Gastroesophageal sphincter (tissue), 4 donors: ENCODE data around the gene ARAP1. TPM values are rescaled to one million over a fixed set of nuclear protein-coding genes. Genes with fewer than 3 reads are reported as not detected.

Source experiments
- ATAC-seq: fragments of 150-250 bp; one replicate; pipeline ENCODE4 v1.9.1; 2016; ENCODE audit warnings: mild to moderate bottlenecking, moderate library complexity
- H3K27ac ChIP-seq, 4 donors: fragments of 200-600 bp; sonication (generic) in 3 of 4; 1 replicate in 3 of 4; 2 replicates in 1 of 4; pipeline ENCODE4 v1.5.1; 2016 to 2019
- H3K27me3 ChIP-seq: fragments of 200-600 bp; sonication (generic); one replicate; pipeline ENCODE4 v1.5.1; 2019
- H3K36me3 ChIP-seq, 2 donors: fragments of 200-600 bp; sonication (generic); one replicate each; pipeline ENCODE4 v1.5.1; 2019; ENCODE audit warnings: control low read depth in 1 of 2
- H3K4me1 ChIP-seq, 3 donors: fragments of 200-600 bp; sonication (generic); 1 replicate in 2 of 3; 2 replicates in 1 of 3; pipeline ENCODE4 v1.5.1; 2016 to 2019; ENCODE audit warnings: control low read depth in 2 of 3
- H3K4me3 ChIP-seq, 2 donors: fragments of 200-600 bp; sonication (generic); one replicate each; pipeline ENCODE4 v1.5.1; 2019; ENCODE audit warnings: mild to moderate bottlenecking in 1 of 2, moderate library complexity in 1 of 2
- H3K9me3 ChIP-seq, 3 donors: fragments of 200-600 bp; sonication (generic); one replicate each; pipeline ENCODE4 v1.5.1; 2017 to 2019; ENCODE audit warnings: control low read depth in 2 of 3
- EP300 ChIP-seq: sonication (generic); formaldehyde crosslinking; IDR thresholded peaks from one replicate; pipeline ENCODE4 v1.6.1; 2017; ENCODE audit warnings: antibody characterized with exemption, mild to moderate bottlenecking
- POLR2A ChIP-seq, 2 donors: fragments of 450-650 bp; IDR thresholded peaks; one replicate each; pipeline ENCODE4 v1.6.1; 2017; ENCODE audit warnings: antibody characterized with exemption in 2 of 2, mild to moderate bottlenecking in 2 of 2, moderate library complexity in 1 of 2
- POLR2AphosphoS5 ChIP-seq: sonication (generic); formaldehyde crosslinking; IDR thresholded peaks from one replicate; pipeline ENCODE4 v1.6.1; 2017; ENCODE audit warnings: antibody characterized with exemption
- WGBS, 2 donors: methylation state at CpG; one replicate each; pipeline ENCODE4 v1.1.5; 2018; ENCODE audit warnings: low coverage in 1 of 2; 5-methylcytosine and 5-hydroxymethylcytosine counted together
- total RNA-seq, 4 donors: library from RNA; depleted of rRNA; stranded (reverse); fragments of >200 nt; gene quantifications; one replicate each; pipeline ENCODE4 v1.1.0, GENCODE V29; 2016
- TF ChIP-seq, protein P1 (sequence below), 4 experiments: fragments of 200-600 bp in 2 of 4; fragments of 450-650 bp in 2 of 4; sonication (generic) in 1 of 4; IDR thresholded peaks; one replicate each; pipeline ENCODE4 v1.5.1; 2017 to 2019; ENCODE audit warnings: antibody characterized with exemption in 4 of 4, mild to moderate bottlenecking in 2 of 4, moderate library complexity in 2 of 4

Gene ARAP1
- total RNA-seq, 4 donors from 2014 or later, result 72.4 to 125 (median 95.1) TPM

DNA sequence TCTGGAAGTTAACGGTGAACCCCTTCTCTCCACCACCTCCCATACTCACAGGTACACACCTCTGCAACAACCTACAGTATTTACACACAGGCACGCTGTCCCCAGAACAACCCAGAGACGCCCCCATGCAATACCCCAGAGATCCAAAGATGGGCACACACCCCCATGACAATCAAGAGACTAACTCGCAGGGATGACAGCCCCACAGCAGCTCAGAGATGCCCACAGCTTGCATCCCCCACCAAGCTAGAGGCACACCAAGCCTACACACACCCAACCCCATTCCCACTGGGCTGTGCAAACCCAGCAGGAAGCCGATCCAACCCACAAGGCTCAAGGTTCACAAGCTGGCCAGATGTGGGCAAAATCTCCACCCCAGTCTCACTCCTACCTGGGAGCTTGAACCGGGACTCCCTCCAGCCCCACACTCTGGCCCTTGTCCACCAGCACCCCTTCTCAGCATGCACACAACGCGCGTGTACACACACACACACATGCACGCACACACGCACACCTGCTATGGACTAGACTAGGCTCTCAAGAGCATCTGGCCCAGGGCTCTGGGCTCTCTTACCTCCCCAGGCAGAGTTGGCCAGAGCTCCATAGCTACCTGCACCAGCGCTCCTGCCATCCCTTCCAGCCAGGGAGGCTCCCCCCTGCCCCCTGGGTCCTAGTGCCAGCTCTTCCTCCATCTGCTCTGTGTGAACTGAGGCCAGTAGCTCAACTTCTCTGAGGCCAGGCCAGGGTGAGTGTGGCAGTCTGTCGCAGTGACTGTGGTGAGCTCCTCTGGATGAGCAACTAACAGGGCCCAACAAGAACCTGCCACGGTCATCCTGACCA, 30.1 kb upstream of the ARAP1 start:
- TF ChIP-seq EP300 (no peak), POLR2A (IDR thresholded peaks at IDR 0.05) (no peak)
- Histone ChIP-seq H3K4me1 (peaks cover 0 to 51% (median 20%) of the 10 kb centered on the region in 3 donors), H3K27me3 (no peaks in the 10 kb centered on the region), H3K4me3 (peak overlapping the region; percentile 65 to 84), H3K9me3 (no peaks in the 10 kb centered on the region), H3K27ac (peak overlapping the region in 1 of 4 donors; percentile 81), H3K36me3 (peaks cover 0 to under 1% of the 10 kb centered on the region in 2 donors)
- 20 to 87% methylated on average over 3 to 4 of the region's 14 CpGs for WGBS, 2 donors
- no peak for ATAC-seq

- Histone ChIP-seq H3K9me3 (no peaks in the 10 kb centered on the region), H3K27me3 (no peaks in the 10 kb centered on the region), H3K4me1 (peaks cover 0 to 57% (median 20%) of the 10 kb centered on the region in 3 donors), H3K4me3 (peak overlapping the region; percentile 65 to 84), H3K27ac (peak overlapping the region in 2 of 4 donors; percentile 43 to 81), H3K36me3 (peaks cover 0 to 8% of the 10 kb centered on the region in 2 donors)
- ATAC-seq, result peak; percentile 58
- 0% methylated on average over 1 of the region's 89 CpGs; no CpG with 5 or more reads in 1 of the 2 donors for WGBS, 2 donors
- TF ChIP-seq, protein P1, sequence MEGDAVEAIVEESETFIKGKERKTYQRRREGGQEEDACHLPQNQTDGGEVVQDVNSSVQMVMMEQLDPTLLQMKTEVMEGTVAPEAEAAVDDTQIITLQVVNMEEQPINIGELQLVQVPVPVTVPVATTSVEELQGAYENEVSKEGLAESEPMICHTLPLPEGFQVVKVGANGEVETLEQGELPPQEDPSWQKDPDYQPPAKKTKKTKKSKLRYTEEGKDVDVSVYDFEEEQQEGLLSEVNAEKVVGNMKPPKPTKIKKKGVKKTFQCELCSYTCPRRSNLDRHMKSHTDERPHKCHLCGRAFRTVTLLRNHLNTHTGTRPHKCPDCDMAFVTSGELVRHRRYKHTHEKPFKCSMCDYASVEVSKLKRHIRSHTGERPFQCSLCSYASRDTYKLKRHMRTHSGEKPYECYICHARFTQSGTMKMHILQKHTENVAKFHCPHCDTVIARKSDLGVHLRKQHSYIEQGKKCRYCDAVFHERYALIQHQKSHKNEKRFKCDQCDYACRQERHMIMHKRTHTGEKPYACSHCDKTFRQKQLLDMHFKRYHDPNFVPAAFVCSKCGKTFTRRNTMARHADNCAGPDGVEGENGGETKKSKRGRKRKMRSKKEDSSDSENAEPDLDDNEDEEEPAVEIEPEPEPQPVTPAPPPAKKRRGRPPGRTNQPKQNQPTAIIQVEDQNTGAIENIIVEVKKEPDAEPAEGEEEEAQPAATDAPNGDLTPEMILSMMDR (IDR thresholded peaks at IDR 0.05), result no peak
- TF ChIP-seq POLR2A (IDR thresholded peaks at IDR 0.05), result no peak
- TF ChIP-seq POLR2AphosphoS5, result no peak
- TF ChIP-seq EP300, result no peak
Observed at GRCh38 chr11:72781313-72782080, 29.3 kb upstream of the ARAP1 start.

- Histone ChIP-seq H3K36me3 (peaks cover 0 to 11% of the 10 kb centered on the region in 2 donors), H3K27ac (peak overlapping the region in 2 of 4 donors; percentile 43 to 81), H3K9me3 (no peaks in the 10 kb centered on the region), H3K27me3 (no peaks in the 10 kb centered on the region), H3K4me3 (peak overlapping the region; percentile 65 to 84), H3K4me1 (peaks cover 0 to 57% (median 20%) of the 10 kb centered on the region in 3 donors)
- no CpG with 5 or more reads among the region's 17 CpGs for WGBS, 2 donors
- ATAC-seq, result peak; percentile 12
- TF ChIP-seq, protein P1 (IDR thresholded peaks at IDR 0.05), result no peak
- no peak for TF ChIP-seq EP300
- no peak for TF ChIP-seq POLR2A (IDR thresholded peaks at IDR 0.05)
- TF ChIP-seq POLR2AphosphoS5, result no peak
Observed at GRCh38 chr11:72781063-72781312, 28.8 kb upstream of the ARAP1 start.

DNA sequence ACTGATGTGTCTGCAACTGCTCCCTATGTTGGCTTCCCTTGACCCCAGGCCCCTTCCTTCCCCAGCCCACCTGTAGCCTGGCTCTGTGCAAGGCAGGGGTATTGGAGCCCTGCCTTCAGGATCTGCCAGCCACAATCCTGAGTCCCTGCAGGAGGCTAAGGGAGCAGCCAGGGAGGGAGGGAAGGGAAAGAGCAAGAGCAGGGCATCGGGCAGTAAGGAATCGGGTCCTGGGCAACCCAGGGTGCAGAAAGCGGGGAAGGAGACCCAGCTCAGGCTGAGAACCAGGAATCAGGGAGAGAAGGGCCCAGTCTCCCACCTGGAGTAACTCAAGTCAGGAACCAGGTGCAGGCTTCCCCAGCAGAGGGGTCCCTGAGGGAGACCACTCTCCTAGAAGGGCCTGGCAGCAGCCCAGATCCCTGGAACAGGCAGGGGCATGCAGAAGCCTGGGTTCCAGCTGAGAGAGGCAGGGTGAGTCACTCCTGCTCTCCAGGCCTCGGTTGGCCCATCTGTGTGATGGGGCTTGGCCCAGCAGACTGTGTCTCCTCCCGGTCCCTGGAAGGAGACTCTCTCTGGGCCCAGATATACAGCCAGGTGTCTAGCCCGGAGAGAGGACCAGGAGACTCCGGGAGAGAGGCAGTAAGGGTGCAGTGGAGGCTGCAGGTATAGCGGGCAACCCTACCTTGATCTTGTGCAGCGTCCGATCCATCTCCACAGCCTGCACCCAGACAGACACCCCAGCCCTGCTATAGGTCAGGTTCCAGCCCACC, 28.3 kb upstream of the ARAP1 start:
- Histone ChIP-seq H3K27ac (peak overlapping the region in 1 of 4 donors; percentile 81), H3K4me1 (peaks cover 0 to 57% (median 20%) of the 10 kb centered on the region in 3 donors), H3K36me3 (peaks cover 0 to 11% of the 10 kb centered on the region in 2 donors), H3K27me3 (no peaks in the 10 kb centered on the region), H3K9me3 (no peaks in the 10 kb centered on the region), H3K4me3 (peak overlapping the region; percentile 65 to 84)
- ATAC-seq, result no peak
- no peak for TF ChIP-seq EP300
- TF ChIP-seq, protein P1 (IDR thresholded peaks at IDR 0.05), result no peak
- no peak for TF ChIP-seq POLR2A (IDR thresholded peaks at IDR 0.05)
- no peak for TF ChIP-seq POLR2AphosphoS5
- WGBS, 2 donors, result no CpG with 5 or more reads among the region's 10 CpGs
